AG09309 (cell line): ENCODE results near the gene AQP12B.

Experiments
- DNase-seq: peaks from one replicate; pipeline ENCODE4 v3.0.0-alpha.2; 2010; ENCODE audit warnings: low read depth
- H3K4me3 ChIP-seq: 2 replicates; pipeline ENCODE4 v1.5.1; 2011; ENCODE audit warnings: mild to moderate bottlenecking, low read depth, low read length, moderate library complexity; ENCODE audit not compliant: control insufficient read depth
- TF ChIP-seq, protein P1 (sequence below): IDR thresholded peaks from 2 replicates; pipeline ENCODE4 v1.5.1; 2011; ENCODE audit warnings: mild to moderate bottlenecking, low read depth, low read length, inconsistent platforms; ENCODE audit not compliant: insufficient read depth, control insufficient read depth; ENCODE audit errors: missing control alignments

Gene AQP12B

DNA sequence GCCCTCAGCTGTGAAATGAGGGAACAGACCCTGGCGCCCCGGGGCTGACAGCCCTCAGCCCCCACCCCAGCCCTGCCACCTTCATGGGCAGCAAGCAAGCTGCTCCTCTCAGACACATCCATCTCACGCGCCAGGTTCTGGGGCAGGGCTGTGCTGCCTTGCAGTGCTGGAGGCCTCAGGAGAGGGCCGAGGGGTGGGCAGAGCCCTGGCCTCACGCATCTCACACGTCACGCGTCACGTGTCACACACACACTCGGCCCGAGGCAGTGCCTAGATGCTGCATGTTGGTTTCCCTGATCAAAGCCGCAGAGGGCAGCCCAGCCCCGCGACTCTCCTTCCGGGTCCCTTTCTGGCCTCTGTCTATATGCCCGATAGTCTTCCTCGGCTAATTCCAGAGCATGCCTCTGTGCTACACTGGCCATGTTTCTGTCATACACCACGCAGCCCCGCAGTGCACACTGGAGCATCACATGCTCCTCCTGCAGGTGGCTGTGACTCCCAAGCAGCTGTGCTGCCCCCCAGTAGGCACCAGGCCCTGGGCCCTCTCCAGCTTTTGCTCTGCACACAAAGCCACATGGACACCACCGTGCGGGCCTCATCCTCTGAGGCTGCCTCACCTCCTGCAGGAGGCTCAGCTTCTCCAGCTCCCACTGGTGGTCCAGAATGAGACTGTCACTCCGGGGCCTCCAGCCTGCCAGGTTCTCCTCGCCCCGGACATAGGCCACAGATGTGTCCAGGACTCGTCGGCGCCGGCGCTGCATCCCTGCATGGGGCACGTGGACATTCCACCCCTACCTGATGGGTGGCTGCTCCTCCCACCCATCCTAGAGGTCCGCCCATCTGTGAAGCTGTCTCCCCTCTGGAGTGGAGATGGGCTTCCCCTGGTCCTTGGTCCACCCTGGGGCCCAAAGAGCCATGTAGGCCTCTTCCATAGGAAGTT, 40.4 kb upstream of the AQP12B start:
- no peak overlapping the region for H3K4me3 ChIP-seq
- no peak for DNase-seq
- TF ChIP-seq, protein P1, sequence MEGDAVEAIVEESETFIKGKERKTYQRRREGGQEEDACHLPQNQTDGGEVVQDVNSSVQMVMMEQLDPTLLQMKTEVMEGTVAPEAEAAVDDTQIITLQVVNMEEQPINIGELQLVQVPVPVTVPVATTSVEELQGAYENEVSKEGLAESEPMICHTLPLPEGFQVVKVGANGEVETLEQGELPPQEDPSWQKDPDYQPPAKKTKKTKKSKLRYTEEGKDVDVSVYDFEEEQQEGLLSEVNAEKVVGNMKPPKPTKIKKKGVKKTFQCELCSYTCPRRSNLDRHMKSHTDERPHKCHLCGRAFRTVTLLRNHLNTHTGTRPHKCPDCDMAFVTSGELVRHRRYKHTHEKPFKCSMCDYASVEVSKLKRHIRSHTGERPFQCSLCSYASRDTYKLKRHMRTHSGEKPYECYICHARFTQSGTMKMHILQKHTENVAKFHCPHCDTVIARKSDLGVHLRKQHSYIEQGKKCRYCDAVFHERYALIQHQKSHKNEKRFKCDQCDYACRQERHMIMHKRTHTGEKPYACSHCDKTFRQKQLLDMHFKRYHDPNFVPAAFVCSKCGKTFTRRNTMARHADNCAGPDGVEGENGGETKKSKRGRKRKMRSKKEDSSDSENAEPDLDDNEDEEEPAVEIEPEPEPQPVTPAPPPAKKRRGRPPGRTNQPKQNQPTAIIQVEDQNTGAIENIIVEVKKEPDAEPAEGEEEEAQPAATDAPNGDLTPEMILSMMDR: no peak

DNA sequence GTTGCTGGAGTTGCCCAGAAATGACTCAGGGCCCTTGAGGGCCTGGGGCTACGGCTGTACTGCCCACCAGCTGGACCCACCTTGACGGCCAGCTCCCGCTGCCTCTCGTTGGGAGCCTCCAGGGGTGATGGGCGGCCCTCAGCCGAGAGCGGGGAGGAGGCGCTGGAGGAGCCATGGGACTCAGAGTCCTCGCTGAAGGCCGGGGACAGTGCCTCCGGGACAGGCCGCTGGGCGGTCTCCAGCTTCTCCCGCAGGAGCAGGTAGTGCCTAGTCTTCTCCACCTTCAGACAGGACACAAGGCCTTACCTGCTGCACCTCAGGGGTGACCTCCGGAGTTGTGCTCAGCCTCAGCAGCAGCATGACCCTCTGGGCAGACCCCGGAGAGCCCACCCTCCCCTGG, 39.7 kb upstream of the AQP12B start:
- H3K4me3 ChIP-seq: no peak overlapping the region
- TF ChIP-seq, protein P1: no peak
- no peak for DNase-seq

DNA sequence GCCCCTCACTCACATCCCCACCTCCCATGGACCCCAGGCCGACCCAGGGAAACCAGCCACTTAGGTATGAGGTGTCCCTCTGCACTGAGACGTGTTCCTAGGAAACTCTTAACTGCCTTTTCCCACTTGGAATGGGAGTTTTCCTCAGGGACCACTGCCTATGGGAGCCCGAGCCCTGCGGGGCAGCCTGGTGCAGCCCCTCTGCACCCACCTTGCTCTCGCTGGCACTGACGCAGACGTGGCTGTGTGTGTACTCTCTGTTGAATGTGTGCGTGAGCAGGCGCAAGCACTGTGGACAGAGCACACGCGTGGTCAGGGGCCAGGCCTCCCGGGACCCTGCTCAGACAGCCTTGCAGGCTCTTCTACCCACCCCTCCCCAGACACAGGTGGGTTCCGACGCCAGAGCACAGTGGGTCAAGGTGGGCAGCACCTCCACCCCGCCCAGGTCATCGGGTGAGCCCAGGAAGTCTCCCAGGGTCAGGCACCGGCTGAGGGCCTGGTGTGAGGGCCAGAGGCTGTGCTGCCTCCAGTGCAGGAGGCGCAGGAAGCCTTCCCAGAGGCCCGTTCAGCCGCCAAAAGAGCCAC, 39.0 kb upstream of the AQP12B start:
- DNase-seq: no peak
- H3K4me3 ChIP-seq: no peak overlapping the region
- TF ChIP-seq, protein P1: no peak

DNA sequence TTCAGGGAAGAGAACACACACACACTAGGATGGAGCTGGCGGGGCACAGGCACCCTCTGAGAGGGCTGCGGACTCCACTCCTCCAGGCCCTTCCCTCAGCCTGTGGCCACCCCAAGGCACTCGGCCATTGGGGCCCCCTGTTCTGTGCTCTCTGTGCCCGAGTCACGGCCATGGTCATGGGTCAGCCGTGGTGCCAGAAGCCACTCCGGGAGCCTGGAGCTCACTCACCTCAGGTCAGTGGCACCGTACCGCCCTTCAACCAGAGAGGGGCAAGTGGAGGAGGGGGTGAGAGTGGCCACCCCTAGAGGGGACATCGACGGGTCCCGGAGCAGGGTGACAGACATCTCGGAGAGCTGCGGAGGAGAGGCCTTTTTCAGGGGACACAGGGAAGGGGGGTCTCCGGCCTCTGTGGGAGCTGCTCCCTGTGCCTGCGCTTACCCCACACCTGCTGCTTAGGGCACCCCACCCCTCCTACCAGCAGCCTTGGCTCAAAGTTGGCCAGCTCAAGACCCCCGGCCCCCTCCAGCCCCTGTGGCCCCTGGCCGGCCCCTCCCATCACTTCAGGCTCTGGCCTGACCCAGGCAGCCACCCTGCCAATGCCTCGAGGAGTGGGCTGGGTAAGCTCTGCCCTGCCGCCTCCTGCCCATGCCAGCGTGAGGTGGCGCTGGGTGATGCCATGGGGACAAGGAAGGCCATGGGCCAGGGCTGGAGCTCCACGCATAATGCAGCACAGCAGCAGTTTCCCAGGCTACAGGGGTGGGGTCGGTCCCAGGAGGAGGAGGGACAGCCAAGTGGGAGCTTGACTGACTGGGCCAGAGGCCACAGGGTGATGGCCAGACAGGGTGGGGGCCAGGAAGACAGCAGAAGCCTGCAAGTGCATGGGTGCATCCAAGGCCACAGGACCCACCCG, 38.3 kb upstream of the AQP12B start:
- no peak for DNase-seq
- no peak overlapping the region for H3K4me3 ChIP-seq
- TF ChIP-seq, protein P1: no peak

DNA sequence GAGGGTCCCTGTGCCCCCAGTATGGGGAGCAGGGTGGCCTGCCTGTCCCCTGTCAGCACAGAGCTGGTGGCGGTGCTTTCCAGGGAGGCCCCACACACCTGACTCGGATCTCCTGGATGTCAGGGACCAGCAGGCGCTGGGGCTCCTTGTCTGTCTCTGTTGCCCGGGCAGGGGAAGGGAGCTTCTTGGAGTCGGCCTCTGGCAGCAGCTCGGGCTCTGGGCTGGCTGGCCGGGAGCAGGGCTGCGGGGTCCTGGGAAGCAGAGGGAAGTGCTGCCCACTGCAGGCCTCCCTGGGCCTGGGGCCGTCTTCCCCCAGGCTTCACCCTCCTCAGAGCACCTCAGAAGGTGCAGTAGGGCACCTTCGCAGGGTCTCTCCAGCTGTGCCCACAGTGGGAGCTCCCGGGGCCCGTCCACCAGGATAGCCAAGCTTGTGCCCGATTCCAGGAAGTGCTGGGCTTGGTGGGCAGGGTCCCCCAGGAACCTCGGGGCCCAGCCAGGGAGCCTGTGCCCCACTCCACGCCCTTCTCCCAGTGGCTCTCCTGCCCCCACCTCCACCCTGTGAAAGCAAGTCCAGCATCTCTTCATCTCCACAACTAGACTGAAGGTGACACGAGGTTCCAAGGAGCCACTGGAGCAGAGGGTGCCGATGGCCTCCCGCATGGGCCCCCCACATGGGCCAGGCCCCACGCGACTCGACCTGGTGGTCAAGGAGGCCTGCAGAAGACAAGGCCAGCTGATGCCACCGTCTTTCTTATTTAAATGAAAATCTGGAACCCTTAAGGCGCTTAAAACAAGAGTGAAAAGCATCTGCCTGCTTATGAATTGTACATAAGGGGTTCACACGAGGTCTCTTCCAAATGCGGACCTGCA, 37.2 kb upstream of the AQP12B start:
- no peak overlapping the region for H3K4me3 ChIP-seq
- TF ChIP-seq, protein P1: no peak
- no peak for DNase-seq

DNA sequence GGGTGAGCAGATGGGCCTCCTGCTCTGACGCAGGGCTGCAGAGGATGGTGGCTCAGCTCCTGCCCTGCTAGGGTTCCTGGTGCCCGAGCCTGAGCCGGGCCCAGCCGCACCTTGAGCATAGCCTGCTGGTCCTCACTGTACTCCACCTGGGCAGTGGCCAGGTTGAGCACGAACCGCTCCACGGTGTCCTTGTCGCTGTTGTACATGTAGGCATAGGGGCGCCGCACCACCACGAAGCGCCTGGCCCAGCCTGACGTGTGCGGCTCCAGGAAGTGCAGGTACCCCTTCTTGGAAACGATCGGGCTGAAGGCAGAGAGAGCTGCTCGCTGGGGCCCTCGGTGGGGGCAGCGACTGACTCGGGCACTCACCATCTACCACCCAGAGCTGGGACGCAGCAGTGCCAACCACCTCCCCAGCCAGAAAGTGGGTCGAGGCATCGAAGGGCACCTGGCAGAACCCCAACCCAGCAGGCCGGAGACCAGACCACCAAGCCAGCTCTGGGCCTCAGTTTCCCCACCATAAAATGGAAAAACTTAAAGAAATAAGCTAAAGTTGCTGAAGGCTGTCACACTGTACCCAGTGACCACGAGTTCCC, 36.3 kb upstream of the AQP12B start:
- TF ChIP-seq, protein P1: no peak
- no peak for DNase-seq
- no peak overlapping the region for H3K4me3 ChIP-seq
